BE2C (cell line): ENCODE results near the gene MCAT.

ENCODE experiments used
- DNase-seq: peaks from one replicate; pipeline ENCODE4 v3.0.0-alpha.2; 2020
- H3K27me3 ChIP-seq: fragments of 250-450 bp; sonication (Bioruptor Pico); 2 replicates; pipeline ENCODE4 v1.5.1; 2020; ENCODE audit warnings: mild to moderate bottlenecking
- H3K36me3 ChIP-seq: fragments of 250-450 bp; sonication (Bioruptor Pico); 2 replicates; pipeline ENCODE4 v1.5.1; 2020; ENCODE audit warnings: mild to moderate bottlenecking
- H3K4me1 ChIP-seq: fragments of 250-450 bp; sonication (Bioruptor Pico); 2 replicates; pipeline ENCODE4 v1.5.1; 2020
- H3K4me3 ChIP-seq: 2 replicates; pipeline ENCODE4 v1.5.1; 2011; ENCODE audit warnings: low read depth, low read length
- H3K9me3 ChIP-seq: fragments of 250-450 bp; sonication (Bioruptor Pico); 2 replicates; pipeline ENCODE4 v1.5.1; 2020
- TF ChIP-seq, protein P1 (sequence below): IDR thresholded peaks from 2 replicates; pipeline ENCODE4 v1.5.1; 2012; ENCODE audit warnings: mild to moderate bottlenecking, low read depth, low read length

Gene MCAT

DNA sequence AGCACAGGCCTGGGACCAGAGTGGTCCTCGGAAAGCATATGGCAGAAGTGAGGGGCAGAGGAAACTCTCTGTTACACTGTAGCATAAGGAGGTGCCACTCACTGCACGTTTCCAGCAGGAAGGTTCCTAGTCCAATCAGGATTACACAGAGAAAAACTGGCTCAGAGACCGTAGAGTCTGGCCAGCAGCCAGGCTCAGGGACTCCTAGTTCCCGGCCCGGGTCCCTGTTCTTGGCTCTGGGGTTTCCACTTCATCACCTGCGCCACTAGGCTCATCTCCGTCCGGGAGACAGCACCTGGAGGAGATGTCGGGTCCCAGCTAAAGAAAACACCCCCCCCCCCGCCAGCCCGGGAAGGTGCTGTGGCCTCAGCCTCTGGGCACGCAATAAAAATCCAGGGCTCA lies 42.7 kb upstream of the MCAT start:
- no peaks in the 10 kb centered on the region for H3K9me3 ChIP-seq
- peak overlapping the region; percentile 85 for H3K4me3 ChIP-seq
- DNase-seq, result peak; percentile 61
- H3K36me3 ChIP-seq, result peaks cover 39% of the 10 kb centered on the region
- TF ChIP-seq, protein P1, sequence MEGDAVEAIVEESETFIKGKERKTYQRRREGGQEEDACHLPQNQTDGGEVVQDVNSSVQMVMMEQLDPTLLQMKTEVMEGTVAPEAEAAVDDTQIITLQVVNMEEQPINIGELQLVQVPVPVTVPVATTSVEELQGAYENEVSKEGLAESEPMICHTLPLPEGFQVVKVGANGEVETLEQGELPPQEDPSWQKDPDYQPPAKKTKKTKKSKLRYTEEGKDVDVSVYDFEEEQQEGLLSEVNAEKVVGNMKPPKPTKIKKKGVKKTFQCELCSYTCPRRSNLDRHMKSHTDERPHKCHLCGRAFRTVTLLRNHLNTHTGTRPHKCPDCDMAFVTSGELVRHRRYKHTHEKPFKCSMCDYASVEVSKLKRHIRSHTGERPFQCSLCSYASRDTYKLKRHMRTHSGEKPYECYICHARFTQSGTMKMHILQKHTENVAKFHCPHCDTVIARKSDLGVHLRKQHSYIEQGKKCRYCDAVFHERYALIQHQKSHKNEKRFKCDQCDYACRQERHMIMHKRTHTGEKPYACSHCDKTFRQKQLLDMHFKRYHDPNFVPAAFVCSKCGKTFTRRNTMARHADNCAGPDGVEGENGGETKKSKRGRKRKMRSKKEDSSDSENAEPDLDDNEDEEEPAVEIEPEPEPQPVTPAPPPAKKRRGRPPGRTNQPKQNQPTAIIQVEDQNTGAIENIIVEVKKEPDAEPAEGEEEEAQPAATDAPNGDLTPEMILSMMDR, result no peak
- peaks cover 3% of the 10 kb centered on the region; the same call in 1 of the 2 replicates for H3K4me1 ChIP-seq
- no peaks in the 10 kb centered on the region for H3K27me3 ChIP-seq

DNA sequence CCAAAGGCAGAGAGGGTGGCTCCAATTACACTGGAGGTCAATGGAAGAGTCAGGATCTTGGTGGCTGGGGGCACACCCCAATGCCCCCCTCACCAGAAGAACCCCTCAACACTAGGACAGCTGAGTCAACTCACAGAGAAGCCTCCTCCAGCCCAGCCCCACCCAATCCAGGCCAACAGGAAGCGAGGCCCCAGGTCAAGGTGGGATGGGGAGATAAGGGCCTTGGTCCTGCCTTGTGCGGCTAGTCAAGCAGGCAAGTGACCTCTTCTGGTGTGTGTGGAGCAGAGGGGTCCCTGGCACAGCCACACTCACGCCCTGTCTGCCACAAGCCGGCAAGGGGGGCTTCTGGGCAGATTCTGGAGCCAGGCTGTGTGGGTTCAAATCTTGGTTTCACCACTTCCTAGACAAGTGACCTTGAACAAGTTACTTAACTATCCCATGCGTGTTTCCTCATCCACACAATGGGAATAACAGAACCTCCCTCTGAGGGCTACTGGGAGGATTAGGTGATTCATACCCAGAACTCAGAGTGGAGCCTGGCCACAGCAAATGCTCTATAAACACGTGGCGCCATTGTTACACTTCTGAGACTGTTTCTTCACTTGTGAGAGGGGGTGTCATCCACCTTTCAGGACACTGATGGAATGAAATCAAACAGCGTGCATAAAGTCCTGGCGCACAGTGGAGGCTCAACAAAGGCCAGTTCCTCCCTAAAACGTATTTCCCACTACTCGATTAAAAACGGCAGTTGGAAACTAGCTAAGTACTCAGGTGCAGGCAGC lies 40.5 kb upstream of the MCAT start:
- TF ChIP-seq, protein P1, result no peak
- Histone ChIP-seq H3K36me3 (peaks cover 61% of the 10 kb centered on the region), H3K4me1 (peaks cover 3% of the 10 kb centered on the region; the same call in 1 of the 2 replicates), H3K4me3 (no peak overlapping the region), H3K9me3 (no peaks in the 10 kb centered on the region), H3K27me3 (no peaks in the 10 kb centered on the region)
- DNase-seq, result no peak

DNA sequence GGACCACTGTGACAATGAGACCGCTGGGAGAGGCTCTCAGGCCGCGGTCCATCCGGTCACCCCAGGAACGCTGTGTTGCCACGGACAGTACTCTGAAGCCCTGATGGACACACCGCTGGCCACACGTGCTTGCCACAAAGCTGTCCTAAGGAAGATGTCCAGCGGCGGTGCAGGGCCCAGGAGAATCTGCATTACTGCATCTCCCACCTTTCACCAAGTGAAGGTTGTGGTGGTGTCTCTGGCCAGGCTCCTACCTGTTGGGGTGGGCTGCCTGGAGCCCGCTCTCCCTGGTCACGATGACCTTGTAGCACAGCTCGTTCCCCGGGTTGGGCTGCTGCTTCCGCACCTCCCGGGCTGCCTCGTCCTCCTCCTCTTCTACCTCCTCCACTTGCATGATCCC lies 39.5 kb upstream of the MCAT start:
- TF ChIP-seq, protein P1, result no peak
- no peak for DNase-seq
- no peak overlapping the region for H3K4me3 ChIP-seq
- peaks cover 67% of the 10 kb centered on the region for H3K36me3 ChIP-seq
- no peaks in the 10 kb centered on the region for H3K9me3 ChIP-seq
- H3K4me1 ChIP-seq, result peaks cover 3% of the 10 kb centered on the region; the same call in 1 of the 2 replicates
- H3K27me3 ChIP-seq, result no peaks in the 10 kb centered on the region

DNA sequence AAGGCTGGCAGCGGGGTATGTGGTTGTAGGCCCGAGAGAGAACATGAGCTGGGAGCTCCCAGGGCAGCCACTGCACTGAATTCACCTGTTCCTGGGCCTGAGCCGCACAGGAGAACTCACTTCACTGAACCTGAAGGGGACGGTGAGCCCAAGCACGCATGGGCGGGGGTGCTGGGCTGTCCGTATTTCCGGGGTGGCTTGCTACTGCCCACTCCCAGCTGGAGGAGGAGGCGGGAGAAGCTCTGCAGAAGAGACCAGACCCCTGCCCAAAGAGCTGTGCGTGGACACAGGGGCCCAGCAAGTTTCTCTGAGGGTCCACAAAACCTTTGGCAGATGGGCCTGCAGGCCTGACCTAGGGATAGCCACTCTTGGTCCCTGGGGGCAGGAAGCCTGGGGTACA lies 38.9 kb upstream of the MCAT start:
- Histone ChIP-seq H3K36me3 (peaks cover 71% of the 10 kb centered on the region), H3K4me3 (no peak overlapping the region), H3K27me3 (no peaks in the 10 kb centered on the region), H3K9me3 (no peaks in the 10 kb centered on the region), H3K4me1 (peaks cover 3% of the 10 kb centered on the region; the same call in 1 of the 2 replicates)
- TF ChIP-seq, protein P1, result no peak
- no peak for DNase-seq

DNA sequence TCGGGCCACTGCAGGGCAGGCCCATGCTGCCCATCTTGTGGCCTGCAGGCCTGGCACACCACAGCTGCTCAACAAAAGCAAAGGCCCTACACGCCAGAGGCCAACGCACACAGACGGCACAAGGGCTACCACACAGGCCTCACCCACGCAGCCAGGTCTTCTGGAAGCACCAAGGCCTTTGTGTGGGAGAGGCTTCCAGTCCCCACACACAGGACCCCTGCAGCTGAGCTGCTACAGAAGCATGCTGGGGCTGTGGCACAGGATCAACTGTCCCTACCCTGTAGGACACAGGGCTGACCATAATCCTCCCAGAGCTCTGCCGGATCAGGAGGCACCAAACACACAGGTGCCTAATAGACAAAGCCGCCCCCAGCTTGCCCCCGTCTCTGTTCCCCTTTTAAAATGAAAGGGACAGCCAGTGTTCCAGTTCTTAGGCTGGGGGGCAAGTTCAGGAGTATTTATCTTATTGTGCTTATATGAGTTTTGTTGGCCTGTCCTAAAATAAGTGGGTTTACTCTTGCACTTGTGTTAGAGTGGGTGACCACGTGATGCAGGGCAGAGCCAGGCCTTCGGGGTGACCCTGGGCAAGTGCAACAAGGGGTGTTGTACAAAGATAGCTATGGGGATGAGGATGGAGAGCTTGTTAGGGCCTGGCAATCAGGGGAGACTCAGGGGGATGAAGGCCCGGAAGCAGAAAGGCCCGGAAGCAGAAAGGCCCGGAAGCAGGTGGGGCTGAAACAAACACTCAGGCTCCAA lies 38.3 kb upstream of the MCAT start:
- Histone ChIP-seq H3K4me3 (no peak overlapping the region), H3K27me3 (no peaks in the 10 kb centered on the region), H3K36me3 (peaks cover 71% of the 10 kb centered on the region), H3K4me1 (peaks cover 3% of the 10 kb centered on the region; the same call in 1 of the 2 replicates), H3K9me3 (no peaks in the 10 kb centered on the region)
- no peak for DNase-seq
- TF ChIP-seq, protein P1, result no peak
